Neural crest cell (in vitro differentiated cells): Measurements from ENCODE around the gene ERAP2. TPM values are rescaled to one million over a fixed set of nuclear protein-coding genes. Genes with fewer than 3 reads are reported as not detected.

ENCODE experiments used
- DNase-seq: peaks from one replicate; pipeline ENCODE4 v3.0.0; 2021; ENCODE audit warnings: low read depth, mixed read lengths, low spot score
- H3K27ac Mint-ChIP-seq: one replicate; pipeline ENCODE4 v1.8.0; 2021; ENCODE audit warnings: mild to moderate bottlenecking, mixed read lengths; ENCODE audit not compliant: unreplicated experiment
- H3K27me3 Mint-ChIP-seq: 2 replicates; pipeline ENCODE4 v1.8.0; 2021; ENCODE audit warnings: low read depth, mild to moderate bottlenecking, mixed read lengths
- H3K36me3 Mint-ChIP-seq: 2 replicates; pipeline ENCODE4 v1.8.0; 2021; ENCODE audit warnings: low read depth, mild to moderate bottlenecking, mixed read lengths
- H3K4me1 Mint-ChIP-seq: 2 replicates; pipeline ENCODE4 v1.8.0; 2021; ENCODE audit warnings: mixed read lengths
- H3K4me3 Mint-ChIP-seq: one replicate; pipeline ENCODE4 v1.8.0; 2021; ENCODE audit warnings: mild to moderate bottlenecking, mixed read lengths
- H3K9me3 Mint-ChIP-seq: 2 replicates; pipeline ENCODE4 v1.8.0; 2021; ENCODE audit warnings: mixed read lengths
- total RNA-seq: library from RNA; stranded (reverse); gene quantifications from 2 replicates; pipeline ENCODE4 v1.2.1, GENCODE V29; 2021
- TF ChIP-seq, protein P1 (sequence below): fragments of 200-600 bp; sonication (generic); conservative IDR thresholded peaks from 2 replicates; pipeline ENCODE4 v1.5.0; 2021; ENCODE audit warnings: antibody characterized with exemption, mild to moderate bottlenecking

ERAP2 gene
- total RNA-seq, 1 donor from 2014 or later, result not detected

DNA sequence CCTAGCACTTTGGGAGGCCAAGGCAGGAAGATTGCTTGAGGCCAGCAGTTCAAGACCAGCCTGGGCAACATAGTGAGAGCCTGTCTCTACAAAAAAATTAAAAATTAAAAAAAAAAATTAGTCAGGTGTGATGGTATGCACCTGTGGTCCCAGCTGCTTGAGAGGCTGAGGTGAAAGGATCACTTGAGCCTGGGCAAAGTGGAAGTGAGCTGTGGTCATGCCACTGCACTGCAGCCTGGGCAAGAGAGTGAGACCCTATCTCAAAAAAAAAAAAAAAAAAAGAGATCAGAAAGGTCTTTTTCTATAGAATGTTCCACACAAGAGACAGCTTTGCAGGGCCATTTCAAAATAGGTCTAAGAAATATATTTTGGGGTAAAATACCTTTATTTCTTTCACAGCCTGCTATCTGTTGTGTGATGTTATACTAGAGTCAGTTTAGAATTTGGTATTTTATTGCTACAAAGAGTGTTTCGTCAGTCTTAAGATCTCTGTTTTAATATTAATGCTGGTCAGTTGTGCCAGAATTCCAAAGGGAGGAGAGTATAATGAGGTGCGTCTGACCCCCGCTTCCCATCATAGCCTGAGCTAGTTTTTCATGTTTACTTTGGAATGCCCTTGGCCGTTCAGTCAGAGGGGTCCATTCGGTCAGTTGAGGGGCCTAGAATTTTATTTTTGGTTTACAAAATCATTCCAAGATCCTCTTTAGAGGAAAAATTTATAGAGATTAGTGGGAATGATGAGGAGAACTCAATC, 69.0 kb downstream of the ERAP2 start:
- Mint-ChIP-seq H3K4me3 (no peak overlapping the region), H3K4me1 (no peaks in the 10 kb centered on the region), H3K27ac (no peak overlapping the region), H3K9me3 (peaks cover 9% of the 10 kb centered on the region), H3K36me3 (peaks cover 14% of the 10 kb centered on the region), H3K27me3 (no peaks in the 10 kb centered on the region)
- TF ChIP-seq, protein P1, sequence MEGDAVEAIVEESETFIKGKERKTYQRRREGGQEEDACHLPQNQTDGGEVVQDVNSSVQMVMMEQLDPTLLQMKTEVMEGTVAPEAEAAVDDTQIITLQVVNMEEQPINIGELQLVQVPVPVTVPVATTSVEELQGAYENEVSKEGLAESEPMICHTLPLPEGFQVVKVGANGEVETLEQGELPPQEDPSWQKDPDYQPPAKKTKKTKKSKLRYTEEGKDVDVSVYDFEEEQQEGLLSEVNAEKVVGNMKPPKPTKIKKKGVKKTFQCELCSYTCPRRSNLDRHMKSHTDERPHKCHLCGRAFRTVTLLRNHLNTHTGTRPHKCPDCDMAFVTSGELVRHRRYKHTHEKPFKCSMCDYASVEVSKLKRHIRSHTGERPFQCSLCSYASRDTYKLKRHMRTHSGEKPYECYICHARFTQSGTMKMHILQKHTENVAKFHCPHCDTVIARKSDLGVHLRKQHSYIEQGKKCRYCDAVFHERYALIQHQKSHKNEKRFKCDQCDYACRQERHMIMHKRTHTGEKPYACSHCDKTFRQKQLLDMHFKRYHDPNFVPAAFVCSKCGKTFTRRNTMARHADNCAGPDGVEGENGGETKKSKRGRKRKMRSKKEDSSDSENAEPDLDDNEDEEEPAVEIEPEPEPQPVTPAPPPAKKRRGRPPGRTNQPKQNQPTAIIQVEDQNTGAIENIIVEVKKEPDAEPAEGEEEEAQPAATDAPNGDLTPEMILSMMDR, result no peak
- no peak for DNase-seq

GRCh38 chr5:96946381-96946780, 70.1 kb downstream of the ERAP2 start:
- Mint-ChIP-seq H3K27me3 (no peaks in the 10 kb centered on the region), H3K9me3 (peaks cover 10% of the 10 kb centered on the region), H3K27ac (no peak overlapping the region), H3K4me3 (no peak overlapping the region), H3K4me1 (no peaks in the 10 kb centered on the region), H3K36me3 (peaks cover 14% of the 10 kb centered on the region)
- DNase-seq, result no peak
- TF ChIP-seq, protein P1, result no peak

DNA sequence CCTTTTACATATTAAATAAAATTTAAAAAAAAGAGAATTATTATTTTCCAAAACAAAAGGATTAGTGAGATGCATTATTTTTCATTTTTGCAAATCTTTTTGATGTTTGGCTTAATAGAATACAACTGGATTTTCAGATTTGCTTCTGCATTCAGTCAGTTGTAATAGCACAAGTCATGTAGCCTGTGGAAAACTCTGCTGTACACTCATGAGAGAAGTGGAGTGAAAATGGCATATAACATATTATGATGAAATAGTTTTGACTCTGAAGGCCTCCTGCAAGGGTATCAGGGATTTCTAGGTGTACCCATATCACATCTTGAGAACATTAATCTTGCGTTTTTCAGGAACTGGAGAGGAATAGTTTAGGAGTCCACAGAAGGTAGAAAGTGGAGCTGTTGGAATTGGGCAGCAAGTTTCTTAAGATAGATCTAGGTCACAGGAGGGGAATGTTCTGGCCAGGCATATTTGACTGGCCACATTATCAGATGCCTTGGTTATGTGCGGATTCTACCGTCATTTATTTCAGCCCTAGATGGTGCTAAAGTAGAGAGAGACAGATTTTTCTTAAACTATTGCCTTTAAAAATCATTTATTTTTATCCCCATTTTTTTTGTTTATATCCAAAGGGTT, 75.9 kb downstream of the ERAP2 start:
- Mint-ChIP-seq H3K9me3 (peaks cover 8% of the 10 kb centered on the region), H3K27ac (no peak overlapping the region), H3K27me3 (no peaks in the 10 kb centered on the region), H3K4me1 (peaks cover 2% of the 10 kb centered on the region), H3K36me3 (peaks cover 8% of the 10 kb centered on the region), H3K4me3 (no peak overlapping the region)
- TF ChIP-seq, protein P1, result no peak
- DNase-seq, result no peak

GRCh38 chr5:96952974-96953730, 76.9 kb downstream of the ERAP2 start:
- TF ChIP-seq, protein P1, result no peak
- H3K9me3 Mint-ChIP-seq, result peaks cover 8% of the 10 kb centered on the region
- DNase-seq, result no peak
- no peak overlapping the region for H3K4me3 Mint-ChIP-seq
- H3K27ac Mint-ChIP-seq, result no peak overlapping the region
- peaks cover 4% of the 10 kb centered on the region for H3K4me1 Mint-ChIP-seq
- H3K36me3 Mint-ChIP-seq, result peaks cover 8% of the 10 kb centered on the region
- no peaks in the 10 kb centered on the region for H3K27me3 Mint-ChIP-seq

DNA sequence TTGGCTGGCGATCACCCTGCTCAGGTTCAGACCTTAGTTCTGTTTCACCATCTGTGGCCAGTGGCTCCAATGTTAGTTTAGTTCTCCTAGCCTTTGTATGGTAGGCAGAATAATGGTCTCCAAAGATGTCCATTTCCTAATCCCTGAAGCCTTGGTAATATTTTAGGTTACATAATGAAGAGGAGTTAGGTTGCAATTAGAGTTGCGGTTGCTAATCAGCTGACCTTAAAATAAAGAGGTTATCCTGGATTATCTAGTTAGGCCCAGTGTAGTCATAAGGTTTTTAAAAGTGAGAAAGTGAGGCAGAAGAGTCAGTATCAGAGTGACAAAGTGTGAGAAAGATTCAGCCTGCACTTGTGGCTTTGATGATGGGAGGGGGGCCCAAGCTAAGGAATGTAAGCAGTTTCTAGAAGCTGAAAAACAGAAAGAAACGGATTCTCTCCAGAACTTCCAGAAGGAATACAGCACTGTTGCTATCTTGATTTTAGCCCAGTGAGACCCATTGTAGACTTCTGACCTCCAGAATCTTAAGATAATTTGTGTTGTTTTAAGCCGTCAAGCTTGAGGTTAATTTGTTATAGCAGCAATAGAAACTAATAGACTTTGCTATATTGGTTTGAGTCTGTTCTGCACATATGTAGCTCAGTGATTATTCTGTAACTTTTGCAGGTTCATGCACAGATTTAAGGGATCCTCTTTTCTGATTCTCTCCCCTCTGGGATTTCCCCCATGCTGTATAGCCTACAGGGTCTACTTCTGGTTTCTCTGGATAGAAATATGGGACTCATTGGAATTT, 81.2 kb downstream of the ERAP2 start:
- Mint-ChIP-seq H3K36me3 (peaks cover 2% of the 10 kb centered on the region), H3K4me3 (no peak overlapping the region), H3K27me3 (no peaks in the 10 kb centered on the region), H3K27ac (no peak overlapping the region), H3K9me3 (no peaks in the 10 kb centered on the region), H3K4me1 (peaks cover 9% of the 10 kb centered on the region)
- no peak for DNase-seq
- TF ChIP-seq, protein P1, result no peak
